ENCODE results near the gene AMOT. TPM values are rescaled to one million over a fixed set of nuclear protein-coding genes. Genes with fewer than 3 reads are reported as not detected.

Gene AMOT
- total and polyA plus RNA-seq, 4 donors = 1.1 to 2.6 (median 1.9) TPM

GRCh38 chrX:112822892-112823291 is 17.7 kb downstream of the AMOT start:
- WGBS = 94% methylated on average over 7 of the region's 7 CpGs
- H3K36me3 ChIP-seq (ENCODE audit: control insufficient read depth in 4 of 4, insufficient read depth in 3 of 4, low read depth in 1 of 4, low read length in 3 of 4) = no peaks in the 10 kb centered on the region

DNA sequence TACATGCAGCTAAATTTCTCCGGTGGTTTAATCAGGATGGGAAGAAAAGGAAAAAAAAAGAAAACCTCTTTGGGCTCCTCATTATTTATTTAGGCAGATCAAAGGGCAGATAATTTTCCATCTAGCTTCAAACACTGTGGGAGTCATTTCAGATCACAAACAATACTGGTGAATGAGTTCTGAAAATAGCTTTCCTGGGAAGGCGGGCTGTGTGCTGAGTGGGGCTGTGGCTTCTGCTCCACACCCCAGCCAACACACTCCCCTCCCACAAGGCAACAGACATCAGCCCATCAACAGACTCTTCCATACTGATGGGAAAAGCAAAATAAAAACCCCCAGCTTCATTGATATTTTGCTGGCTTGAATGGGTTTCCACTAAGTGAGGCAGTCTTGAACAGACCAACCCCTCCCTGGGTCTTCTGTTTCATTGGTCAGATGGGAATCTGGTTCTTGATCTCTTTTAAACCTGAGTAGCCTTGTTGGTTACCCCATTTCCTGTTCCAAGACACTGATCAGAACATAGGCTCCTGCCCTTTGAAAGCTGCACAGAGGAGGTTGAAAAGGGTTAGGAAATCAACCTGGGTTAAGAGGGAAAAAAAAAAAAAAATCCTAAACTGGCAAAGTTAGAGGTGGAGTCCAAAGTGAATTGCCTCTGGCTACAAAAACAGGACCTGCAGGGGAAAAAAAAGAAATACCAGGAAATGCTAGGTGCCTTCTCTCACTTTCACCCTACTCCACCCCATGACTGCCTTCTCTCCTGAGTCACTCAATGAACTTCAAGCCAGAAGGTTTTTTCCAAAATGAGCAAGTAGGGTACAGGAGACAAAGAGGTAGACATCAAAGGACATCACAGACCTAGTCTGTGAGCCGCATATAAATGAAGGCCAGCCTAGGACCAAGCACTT is 20.0 kb downstream of the AMOT start:
- Histone ChIP-seq H3K9me3 (ENCODE audit: control insufficient read depth in 4 of 4, low read length in 3 of 4) (no peaks in the 10 kb centered on the region), H3K4me3 (ENCODE audit: low read depth in 1 of 3, low read length in 3 of 3) (no peak overlapping the region), H3K4me1 (ENCODE audit: control insufficient read depth in 4 of 4, insufficient read depth in 4 of 4, low read length in 3 of 4) (peaks cover 0 to 2% (median 0%) of the 10 kb centered on the region in 4 donors), H3K36me3 (ENCODE audit: control insufficient read depth in 4 of 4, insufficient read depth in 3 of 4, low read depth in 1 of 4, low read length in 3 of 4) (no peaks in the 10 kb centered on the region), H3K27me3 (ENCODE audit: control insufficient read depth in 4 of 4, insufficient read depth in 4 of 4, low read length in 3 of 4) (no peaks in the 10 kb centered on the region), H3K9ac (ENCODE audit: low read depth in 1 of 2, low read length in 2 of 2) (no peak overlapping the region), H3K27ac (ENCODE audit: low read depth in 1 of 2, low read length in 2 of 2) (no peak overlapping the region)
- DNase-seq (ENCODE audit: low spot score) = no peak
- 58% methylated on average over 3 of the region's 3 CpGs for WGBS
- TF ChIP-seq FOXA1 (IDR thresholded peaks at IDR 0.05) (no peak), JUND (IDR thresholded peaks at IDR 0.05) (no peak), RAD21 (IDR thresholded peaks at IDR 0.05) (no peak), YY1 (IDR thresholded peaks at IDR 0.05) (no peak), HNF4G (IDR thresholded peaks at IDR 0.05) (no peak), SP1 (IDR thresholded peaks at IDR 0.05) (no peak), EGR1 (IDR thresholded peaks at IDR 0.05; ENCODE audit: low read depth in 2 of 2) (no peak), HNF4A (conservative IDR thresholded peaks at IDR 0.05) (no peak), FOXA2 (IDR thresholded peaks at IDR 0.05) (no peak), NR2F2 (IDR thresholded peaks at IDR 0.05) (no peak), TAF1 (conservative IDR thresholded peaks at IDR 0.05) (no peak)
- TF ChIP-seq, protein P1, sequence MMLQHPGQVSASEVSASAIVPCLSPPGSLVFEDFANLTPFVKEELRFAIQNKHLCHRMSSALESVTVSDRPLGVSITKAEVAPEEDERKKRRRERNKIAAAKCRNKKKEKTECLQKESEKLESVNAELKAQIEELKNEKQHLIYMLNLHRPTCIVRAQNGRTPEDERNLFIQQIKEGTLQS (IDR thresholded peaks at IDR 0.05) = no peak
- TF ChIP-seq, protein P2, sequence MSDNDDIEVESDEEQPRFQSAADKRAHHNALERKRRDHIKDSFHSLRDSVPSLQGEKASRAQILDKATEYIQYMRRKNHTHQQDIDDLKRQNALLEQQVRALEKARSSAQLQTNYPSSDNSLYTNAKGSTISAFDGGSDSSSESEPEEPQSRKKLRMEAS (IDR thresholded peaks at IDR 0.05) = no peak
- TF ChIP-seq, protein P3, sequence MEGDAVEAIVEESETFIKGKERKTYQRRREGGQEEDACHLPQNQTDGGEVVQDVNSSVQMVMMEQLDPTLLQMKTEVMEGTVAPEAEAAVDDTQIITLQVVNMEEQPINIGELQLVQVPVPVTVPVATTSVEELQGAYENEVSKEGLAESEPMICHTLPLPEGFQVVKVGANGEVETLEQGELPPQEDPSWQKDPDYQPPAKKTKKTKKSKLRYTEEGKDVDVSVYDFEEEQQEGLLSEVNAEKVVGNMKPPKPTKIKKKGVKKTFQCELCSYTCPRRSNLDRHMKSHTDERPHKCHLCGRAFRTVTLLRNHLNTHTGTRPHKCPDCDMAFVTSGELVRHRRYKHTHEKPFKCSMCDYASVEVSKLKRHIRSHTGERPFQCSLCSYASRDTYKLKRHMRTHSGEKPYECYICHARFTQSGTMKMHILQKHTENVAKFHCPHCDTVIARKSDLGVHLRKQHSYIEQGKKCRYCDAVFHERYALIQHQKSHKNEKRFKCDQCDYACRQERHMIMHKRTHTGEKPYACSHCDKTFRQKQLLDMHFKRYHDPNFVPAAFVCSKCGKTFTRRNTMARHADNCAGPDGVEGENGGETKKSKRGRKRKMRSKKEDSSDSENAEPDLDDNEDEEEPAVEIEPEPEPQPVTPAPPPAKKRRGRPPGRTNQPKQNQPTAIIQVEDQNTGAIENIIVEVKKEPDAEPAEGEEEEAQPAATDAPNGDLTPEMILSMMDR (IDR thresholded peaks at IDR 0.05; ENCODE audit: low read depth, low read length, missing input control) = no peak

More at GRCh38 chrX:112822892-112823291, 17.7 kb downstream of the AMOT start:
- H3K4me3 ChIP-seq (ENCODE audit: low read depth in 1 of 3, low read length in 3 of 3) = no peak overlapping the region
- TF ChIP-seq EGR1 (IDR thresholded peaks at IDR 0.05; ENCODE audit: low read depth in 2 of 2) = no peak
- TF ChIP-seq ZBTB33 (IDR thresholded peaks at IDR 0.05) = no peak
- no peak for TF ChIP-seq NR2F2 (IDR thresholded peaks at IDR 0.05)
- no peak for TF ChIP-seq JUND (IDR thresholded peaks at IDR 0.05)
- TF ChIP-seq, protein P4, sequence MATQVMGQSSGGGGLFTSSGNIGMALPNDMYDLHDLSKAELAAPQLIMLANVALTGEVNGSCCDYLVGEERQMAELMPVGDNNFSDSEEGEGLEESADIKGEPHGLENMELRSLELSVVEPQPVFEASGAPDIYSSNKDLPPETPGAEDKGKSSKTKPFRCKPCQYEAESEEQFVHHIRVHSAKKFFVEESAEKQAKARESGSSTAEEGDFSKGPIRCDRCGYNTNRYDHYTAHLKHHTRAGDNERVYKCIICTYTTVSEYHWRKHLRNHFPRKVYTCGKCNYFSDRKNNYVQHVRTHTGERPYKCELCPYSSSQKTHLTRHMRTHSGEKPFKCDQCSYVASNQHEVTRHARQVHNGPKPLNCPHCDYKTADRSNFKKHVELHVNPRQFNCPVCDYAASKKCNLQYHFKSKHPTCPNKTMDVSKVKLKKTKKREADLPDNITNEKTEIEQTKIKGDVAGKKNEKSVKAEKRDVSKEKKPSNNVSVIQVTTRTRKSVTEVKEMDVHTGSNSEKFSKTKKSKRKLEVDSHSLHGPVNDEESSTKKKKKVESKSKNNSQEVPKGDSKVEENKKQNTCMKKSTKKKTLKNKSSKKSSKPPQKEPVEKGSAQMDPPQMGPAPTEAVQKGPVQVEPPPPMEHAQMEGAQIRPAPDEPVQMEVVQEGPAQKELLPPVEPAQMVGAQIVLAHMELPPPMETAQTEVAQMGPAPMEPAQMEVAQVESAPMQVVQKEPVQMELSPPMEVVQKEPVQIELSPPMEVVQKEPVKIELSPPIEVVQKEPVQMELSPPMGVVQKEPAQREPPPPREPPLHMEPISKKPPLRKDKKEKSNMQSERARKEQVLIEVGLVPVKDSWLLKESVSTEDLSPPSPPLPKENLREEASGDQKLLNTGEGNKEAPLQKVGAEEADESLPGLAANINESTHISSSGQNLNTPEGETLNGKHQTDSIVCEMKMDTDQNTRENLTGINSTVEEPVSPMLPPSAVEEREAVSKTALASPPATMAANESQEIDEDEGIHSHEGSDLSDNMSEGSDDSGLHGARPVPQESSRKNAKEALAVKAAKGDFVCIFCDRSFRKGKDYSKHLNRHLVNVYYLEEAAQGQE (IDR thresholded peaks at IDR 0.05) = no peak
- TF ChIP-seq HNF4A (conservative IDR thresholded peaks at IDR 0.05) = no peak
- TF ChIP-seq, protein P1 (IDR thresholded peaks at IDR 0.05) = no peak
- no peak for DNase-seq (ENCODE audit: low spot score)
- no peaks in the 10 kb centered on the region for H3K9me3 ChIP-seq (ENCODE audit: control insufficient read depth in 4 of 4, low read length in 3 of 4)
- no peak overlapping the region for H3K9ac ChIP-seq (ENCODE audit: low read depth in 1 of 2, low read length in 2 of 2)
- H3K4me1 ChIP-seq (ENCODE audit: control insufficient read depth in 4 of 4, insufficient read depth in 4 of 4, low read length in 3 of 4) = peaks cover 0 to 5% (median 1%) of the 10 kb centered on the region in 4 donors
- no peaks in the 10 kb centered on the region for H3K27me3 ChIP-seq (ENCODE audit: control insufficient read depth in 4 of 4, insufficient read depth in 4 of 4, low read length in 3 of 4)
- no peak overlapping the region for H3K27ac ChIP-seq (ENCODE audit: low read depth in 1 of 2, low read length in 2 of 2)

Measured in liver (tissue), 9 donors.